Measurements from ENCODE around the gene CACNA1G. TPM values are rescaled to one million over a fixed set of nuclear protein-coding genes. Genes with fewer than 3 reads are reported as not detected.

The CACNA1G gene
- total and polyA plus RNA-seq, 9 donors: 1.0 to 39.1 (median 4.7) TPM

GRCh38 chr17:50647187-50647586 is 86.7 kb downstream of the CACNA1G start:
- WGBS, 3 donors: 70 to 98% (median 96%) methylated on average over 2 of the region's 2 CpGs
- intact Hi-C loops (cut with DNase I): no loop called here
- Histone ChIP-seq H3K9me3 (no peaks in the 10 kb centered on the region), H3K27ac (no peak overlapping the region), H3K4me1 (ENCODE audit: insufficient read depth) (no peaks in the 10 kb centered on the region), H3K27me3 (no peaks in the 10 kb centered on the region), H3K4me3 (no peak overlapping the region), H3K36me3 (no peaks in the 10 kb centered on the region)
- TF ChIP-seq, protein P1, sequence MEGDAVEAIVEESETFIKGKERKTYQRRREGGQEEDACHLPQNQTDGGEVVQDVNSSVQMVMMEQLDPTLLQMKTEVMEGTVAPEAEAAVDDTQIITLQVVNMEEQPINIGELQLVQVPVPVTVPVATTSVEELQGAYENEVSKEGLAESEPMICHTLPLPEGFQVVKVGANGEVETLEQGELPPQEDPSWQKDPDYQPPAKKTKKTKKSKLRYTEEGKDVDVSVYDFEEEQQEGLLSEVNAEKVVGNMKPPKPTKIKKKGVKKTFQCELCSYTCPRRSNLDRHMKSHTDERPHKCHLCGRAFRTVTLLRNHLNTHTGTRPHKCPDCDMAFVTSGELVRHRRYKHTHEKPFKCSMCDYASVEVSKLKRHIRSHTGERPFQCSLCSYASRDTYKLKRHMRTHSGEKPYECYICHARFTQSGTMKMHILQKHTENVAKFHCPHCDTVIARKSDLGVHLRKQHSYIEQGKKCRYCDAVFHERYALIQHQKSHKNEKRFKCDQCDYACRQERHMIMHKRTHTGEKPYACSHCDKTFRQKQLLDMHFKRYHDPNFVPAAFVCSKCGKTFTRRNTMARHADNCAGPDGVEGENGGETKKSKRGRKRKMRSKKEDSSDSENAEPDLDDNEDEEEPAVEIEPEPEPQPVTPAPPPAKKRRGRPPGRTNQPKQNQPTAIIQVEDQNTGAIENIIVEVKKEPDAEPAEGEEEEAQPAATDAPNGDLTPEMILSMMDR (IDR thresholded peaks at IDR 0.05): no peak
- no peak for TF ChIP-seq POLR2A (IDR thresholded peaks at IDR 0.05)
- no peak for TF ChIP-seq EP300 (IDR thresholded peaks at IDR 0.05)
- no peak for DNase-seq

GRCh38 chr17:50649042-50649908 is 88.8 kb downstream of the CACNA1G start:
- Histone ChIP-seq H3K27me3 (no peaks in the 10 kb centered on the region), H3K4me1 (ENCODE audit: insufficient read depth) (no peaks in the 10 kb centered on the region), H3K9me3 (no peaks in the 10 kb centered on the region), H3K27ac (no peak overlapping the region), H3K36me3 (no peaks in the 10 kb centered on the region), H3K4me3 (no peak overlapping the region)
- intact Hi-C loops (cut with DNase I): no loop called here
- WGBS, 3 donors: 74 to 80% (median 78%) methylated on average over 7 of the region's 7 CpGs
- no peak for DNase-seq
- TF ChIP-seq EP300 (IDR thresholded peaks at IDR 0.05): no peak
- TF ChIP-seq, protein P1 (IDR thresholded peaks at IDR 0.05): no peak
- TF ChIP-seq POLR2A (IDR thresholded peaks at IDR 0.05): no peak

- no peak for DNase-seq
- no peaks in the 10 kb centered on the region for H3K36me3 ChIP-seq
- TF ChIP-seq, protein P1 (IDR thresholded peaks at IDR 0.05): no peak
- TF ChIP-seq EP300 (IDR thresholded peaks at IDR 0.05) (no peak), POLR2A (IDR thresholded peaks at IDR 0.05) (no peak)
- H3K9me3 ChIP-seq: no peaks in the 10 kb centered on the region
- intact Hi-C loops (cut with DNase I): no loop called here
- no peaks in the 10 kb centered on the region for H3K27me3 ChIP-seq
- no peaks in the 10 kb centered on the region for H3K4me1 ChIP-seq (ENCODE audit: insufficient read depth)
- no peak overlapping the region for H3K27ac ChIP-seq
- 95 to 96% (median 95%) methylated on average over 2 of the region's 2 CpGs for WGBS, 3 donors
- no peak overlapping the region for H3K4me3 ChIP-seq
Measured at GRCh38 chr17:50651661-50652060, 91.1 kb downstream of the CACNA1G start.

GRCh38 chr17:50653738-50654137 is 93.2 kb downstream of the CACNA1G start:
- intact Hi-C loops (cut with DNase I): no loop called here
- Histone ChIP-seq H3K27me3 (no peaks in the 10 kb centered on the region), H3K36me3 (no peaks in the 10 kb centered on the region), H3K4me3 (no peak overlapping the region), H3K4me1 (ENCODE audit: insufficient read depth) (no peaks in the 10 kb centered on the region), H3K9me3 (no peaks in the 10 kb centered on the region), H3K27ac (no peak overlapping the region)
- TF ChIP-seq EP300 (IDR thresholded peaks at IDR 0.05): no peak
- TF ChIP-seq, protein P1 (IDR thresholded peaks at IDR 0.05): no peak
- TF ChIP-seq POLR2A (IDR thresholded peaks at IDR 0.05): no peak
- DNase-seq: no peak
- WGBS, 3 donors: 80 to 86% (median 83%) methylated on average over 3 of the region's 3 CpGs
